Mucosa of rectum (tissue), 2 donors: ENCODE data around the gene ZNF581.
A peak's percentile ranks its signal among the peaks of the same experiment; 100 is the strongest.

Experiments used
- H3K27ac ChIP-seq, 2 donors: one replicate each; pipeline ENCODE4 v1.7.0; 2013; ENCODE audit warnings: inconsistent platforms in 2 of 2, low read depth in 2 of 2, low read length in 2 of 2
- H3K27me3 ChIP-seq, 2 donors: one replicate each; pipeline ENCODE4 v1.7.0; 2013; ENCODE audit warnings: low read length in 2 of 2; ENCODE audit not compliant: control insufficient read depth in 2 of 2, insufficient read depth in 2 of 2
- H3K36me3 ChIP-seq, 2 donors: one replicate each; pipeline ENCODE4 v1.7.0; 2013; ENCODE audit warnings: low read length in 2 of 2; ENCODE audit not compliant: control insufficient read depth in 2 of 2, insufficient read depth in 2 of 2
- H3K4me1 ChIP-seq, 2 donors: one replicate each; pipeline ENCODE4 v1.7.0; 2013; ENCODE audit warnings: low read length in 2 of 2, mild to moderate bottlenecking in 1 of 2; ENCODE audit not compliant: control insufficient read depth in 2 of 2, insufficient read depth in 2 of 2
- H3K4me3 ChIP-seq, 2 donors: one replicate each; pipeline ENCODE4 v1.7.0; 2013; ENCODE audit warnings: low read length in 2 of 2
- H3K9ac ChIP-seq, 2 donors: one replicate each; pipeline ENCODE4 v1.7.0; 2013; ENCODE audit warnings: low read length in 2 of 2, low read depth in 1 of 2, mild to moderate bottlenecking in 1 of 2
- H3K9me3 ChIP-seq, 2 donors: one replicate each; pipeline ENCODE4 v1.7.0; 2013; ENCODE audit warnings: low read length in 2 of 2; ENCODE audit not compliant: control insufficient read depth in 2 of 2
- donor health status: healthy.
- donor health status: Normal muscosa, but diverticular disease.

The ZNF581 gene

DNA sequence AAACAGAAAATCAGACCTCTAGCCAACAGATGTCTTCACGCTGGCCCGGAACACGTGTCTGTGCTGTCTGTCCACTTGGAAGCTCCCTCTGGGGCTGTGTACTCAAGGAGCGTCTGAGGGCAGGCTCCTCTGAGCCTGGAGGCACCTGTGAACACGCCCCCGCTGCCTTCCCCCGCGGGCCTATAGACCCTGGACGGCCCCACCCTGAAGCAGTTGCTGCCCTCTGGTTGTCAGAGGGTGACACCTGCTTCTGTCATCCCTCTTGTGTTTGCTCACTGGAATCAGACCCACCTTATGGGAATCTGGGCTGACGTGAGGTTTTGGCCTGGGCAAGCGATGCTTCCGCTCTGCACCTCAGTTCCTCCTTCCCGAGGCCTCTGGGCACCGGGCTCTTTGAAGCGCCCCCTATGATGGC, 50.8 kb downstream of the ZNF581 start:
- no peak overlapping the region for H3K9ac ChIP-seq
- peaks cover 6 to 7% of the 10 kb centered on the region in 2 donors for H3K4me1 ChIP-seq
- H3K9me3 ChIP-seq, result no peaks in the 10 kb centered on the region
- H3K36me3 ChIP-seq, result peaks cover 58 to 74% of the 10 kb centered on the region in 2 donors
- H3K27me3 ChIP-seq, result no peaks in the 10 kb centered on the region
- peak overlapping the region; percentile 23 to 27 for H3K27ac ChIP-seq
- H3K4me3 ChIP-seq, result no peak overlapping the region

DNA sequence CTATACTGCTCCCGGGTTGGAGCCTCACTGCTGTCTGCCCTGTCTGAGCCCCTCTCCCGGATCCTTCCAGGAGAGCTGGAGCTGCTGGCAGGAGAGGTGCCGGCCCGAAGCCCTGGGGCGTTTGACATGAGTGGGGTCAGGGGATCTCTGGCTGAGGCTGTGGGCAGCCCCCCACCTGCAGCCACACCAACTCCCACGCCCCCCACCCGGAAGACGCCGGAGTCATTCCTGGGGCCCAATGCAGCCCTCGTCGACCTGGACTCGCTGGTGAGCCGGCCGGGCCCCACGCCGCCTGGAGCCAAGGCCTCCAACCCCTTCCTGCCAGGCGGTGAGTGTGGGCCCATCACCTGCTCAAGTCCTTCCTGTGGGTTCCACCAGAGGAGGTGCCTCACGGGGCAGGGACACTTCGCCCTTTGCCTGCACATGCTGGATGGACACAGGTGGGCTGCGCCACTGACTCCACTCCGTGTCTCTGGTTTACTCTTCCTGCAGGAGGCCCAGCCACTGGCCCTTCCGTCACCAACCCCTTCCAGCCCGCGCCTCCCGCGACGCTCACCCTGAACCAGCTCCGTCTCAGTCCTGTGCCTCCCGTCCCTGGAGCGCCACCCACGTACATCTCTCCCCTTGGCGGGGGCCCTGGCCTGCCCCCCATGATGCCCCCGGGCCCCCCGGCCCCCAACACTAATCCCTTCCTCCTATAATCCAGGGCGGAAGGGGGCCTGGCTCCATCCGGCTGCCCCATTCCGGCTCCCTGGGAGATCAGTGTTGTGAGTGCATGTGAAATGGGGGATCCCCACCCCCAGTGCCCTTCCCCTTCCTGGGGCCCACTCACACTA, 51.4 kb downstream of the ZNF581 start:
- Histone ChIP-seq H3K4me1 (peaks cover under 1% of the 10 kb centered on the region in 2 donors), H3K36me3 (peaks cover 52 to 72% of the 10 kb centered on the region in 2 donors), H3K9ac (no peak overlapping the region), H3K4me3 (no peak overlapping the region), H3K27ac (peak overlapping the region; percentile 23 to 27), H3K27me3 (no peaks in the 10 kb centered on the region), H3K9me3 (no peaks in the 10 kb centered on the region)
